BLaER1 treated with 17β-estradiol and CSF1 and Interleukin-3, amounts not matched to agents 10 nM and 100 nM (cell line): ENCODE measurements around the gene ZNF526.
A peak's percentile ranks its signal among the peaks of the same experiment; 100 is the strongest.

Experiments used
- H3K27ac ChIP-seq, 11 experiments: shearing (Covaris generic); formaldehyde crosslinking; 2 replicates each; pipeline ENCODE4 v1.8.1; 2022
- H3K27me3 ChIP-seq, 11 experiments: shearing (Covaris generic); formaldehyde crosslinking; 2 replicates each; pipeline ENCODE4 v1.8.1; 2022
- H3K36me3 ChIP-seq, 11 experiments: shearing (Covaris generic); formaldehyde crosslinking; 2 replicates each; pipeline ENCODE4 v1.8.1; 2022
- H3K4me1 ChIP-seq, 10 experiments: shearing (Covaris generic); formaldehyde crosslinking; 2 replicates each; pipeline ENCODE4 v1.8.1; 2022
- H3K4me2 ChIP-seq, 11 experiments: shearing (Covaris generic); formaldehyde crosslinking; 2 replicates each; pipeline ENCODE4 v1.8.1; 2022
- H3K4me3 ChIP-seq, 10 experiments: shearing (Covaris generic); formaldehyde crosslinking; 2 replicates each; pipeline ENCODE4 v1.8.1; 2022
- H3K9ac ChIP-seq, 11 experiments: shearing (Covaris generic); formaldehyde crosslinking; 2 replicates each; pipeline ENCODE4 v1.8.1; 2022
- H3K9me3 ChIP-seq, 11 experiments: shearing (Covaris generic); formaldehyde crosslinking; replicated peaks in 1 of 11; 2 replicates each; pipeline ENCODE4 v1.8.1; 2022
- H4K20me1 ChIP-seq, 11 experiments: shearing (Covaris generic); formaldehyde crosslinking; 2 replicates each; pipeline ENCODE4 v1.8.1; 2022
- Cebpa-rat ChIP-seq, 11 experiments: shearing (Covaris generic); IDR thresholded peaks; 2 replicates each; pipeline ENCODE4 v1.8.1; 2022

Gene ZNF526

DNA sequence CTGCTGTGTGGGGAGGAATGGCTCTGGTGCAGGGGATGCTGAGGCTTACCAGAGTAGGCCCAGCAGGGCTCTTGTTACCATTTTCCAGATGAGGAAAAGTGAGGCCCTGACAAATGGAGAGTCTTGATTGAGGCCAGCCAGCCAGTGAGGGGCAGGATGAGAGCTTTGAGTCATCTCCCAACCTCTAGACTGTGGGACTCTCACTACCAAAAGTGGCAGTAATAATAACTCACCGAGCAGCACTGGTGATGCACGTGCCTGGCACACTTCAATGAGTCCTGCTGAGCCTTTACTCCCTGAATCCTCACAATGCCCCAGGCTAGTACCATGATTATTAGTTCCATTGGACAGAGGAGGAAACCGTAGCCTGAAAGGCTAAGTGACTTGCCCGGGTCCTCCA, 56.7 kb downstream of the ZNF526 start:
- H3K27ac ChIP-seq: peak overlapping the region in 2 of 11 experiments; percentile 20 to 33; a peak in 2 of 22 replicates
- H3K36me3 ChIP-seq: peaks cover 36 to 63% (median 42%) of the 10 kb centered on the region in 11 experiments
- peaks cover 48 to 76% (median 69%) of the 10 kb centered on the region in 10 experiments for H3K4me1 ChIP-seq
- H3K9ac ChIP-seq: peak overlapping the region in 7 of 11 experiments; percentile 11 to 83 (median 80); a peak in 11 of 22 replicates
- H3K4me3 ChIP-seq: no peak overlapping the region
- no peaks in the 10 kb centered on the region for H3K9me3 ChIP-seq
- H4K20me1 ChIP-seq: peaks cover 13 to 84% (median 49%) of the 10 kb centered on the region in 11 experiments; a peak in 17 of 22 replicates
- no peaks in the 10 kb centered on the region for H3K27me3 ChIP-seq
- peak overlapping the region in 9 of 11 experiments; percentile 90 to 100 (median 98); a peak in 11 of 22 replicates for H3K4me2 ChIP-seq
- TF ChIP-seq Cebpa-rat (IDR thresholded peaks at IDR 0.05): no peak
